IPS-NIHi11 (cell line): Measurements from ENCODE around the gene DEFB121.

Experiments
- DNase-seq: peaks from one replicate; pipeline ENCODE4 v3.0.0; 2012; ENCODE audit warnings: mixed read lengths, low spot score

DEFB121 gene

DNA sequence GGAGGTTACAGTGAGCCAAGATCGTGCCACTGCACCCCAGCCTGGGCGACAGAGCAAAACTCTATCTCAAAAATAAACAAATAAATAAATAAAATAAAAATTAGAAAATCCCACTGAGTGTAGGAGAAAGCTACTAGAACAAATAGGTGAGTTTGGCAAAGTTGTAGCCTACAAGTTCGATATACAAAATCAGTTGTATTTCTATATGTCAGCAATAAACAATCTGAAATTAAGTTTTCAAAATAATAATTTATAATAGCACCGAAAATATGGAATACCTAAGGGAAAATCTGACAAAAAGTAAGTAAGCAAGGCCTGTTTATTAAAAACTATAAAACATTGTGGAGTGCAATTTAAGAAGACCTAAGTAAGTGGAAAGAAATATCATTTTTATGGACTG lies 42.7 kb downstream of the DEFB121 start:
- no peak for DNase-seq

DNA sequence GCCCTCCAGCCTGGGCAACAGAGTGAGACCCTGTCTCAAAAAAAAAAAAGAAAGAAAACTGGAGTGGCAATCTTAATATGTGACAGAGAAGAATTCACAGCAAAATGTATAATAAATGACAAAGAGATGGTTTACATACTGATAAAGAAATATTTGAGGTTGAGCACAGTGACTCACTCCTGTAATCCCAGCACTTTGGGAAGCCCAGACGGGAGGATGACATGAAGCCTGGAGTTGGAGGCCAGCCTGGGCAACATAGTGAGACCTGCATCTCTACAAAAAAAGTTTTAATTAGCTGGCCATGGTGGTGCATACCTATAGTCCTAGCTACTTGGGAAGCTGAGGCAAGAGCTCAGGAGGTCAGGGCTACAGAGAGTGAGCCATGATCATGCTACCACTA lies 50.0 kb downstream of the DEFB121 start:
- no peak for DNase-seq
